Measurements from ENCODE around the gene PCBP2.

PCBP2 gene

GRCh38 chr12:53513712-53514410 lies 62.0 kb downstream of the PCBP2 start:
- no peak for DNase-seq

- DNase-seq = no peak
Observed at GRCh38 chr12:53514628-53515290, 62.9 kb downstream of the PCBP2 start.

- DNase-seq = no peak
Observed at GRCh38 chr12:53515291-53515680, 63.4 kb downstream of the PCBP2 start.

GRCh38 chr12:53516758-53517455 lies 65.0 kb downstream of the PCBP2 start:
- DNase-seq = no peak

- no peak for DNase-seq
Observed at GRCh38 chr12:53518381-53518780, 66.5 kb downstream of the PCBP2 start.

- DNase-seq = no peak
Observed at GRCh38 chr12:53523131-53523530, 71.2 kb downstream of the PCBP2 start.

- DNase-seq = no peak
Observed at GRCh38 chr12:53524476-53524875, 72.6 kb downstream of the PCBP2 start.

GRCh38 chr12:53530061-53530460 lies 78.2 kb downstream of the PCBP2 start:
- DNase-seq = no peak
